Hepatic stellate cell (primary cell): ENCODE measurements around the gene MAD1L1.
"Not testable (repeated sequence)": the region's sequence is repeated elsewhere in the genome, so short reads cannot be mapped to it uniquely, and the experiment has no call there.

Experiments used
- DNase-seq: peaks from one replicate; pipeline ENCODE4 v3.0.0; 2011; ENCODE audit warnings: low spot score

The MAD1L1 gene

GRCh38 chr7:1875392-1876199, 357.1 kb downstream of the MAD1L1 start:
- DNase-seq: not testable (repeated sequence)

- DNase-seq: not testable (repeated sequence)
These were observed 358.0 kb downstream of the MAD1L1 start for GRCh38 chr7:1874590-1875391.

DNA sequence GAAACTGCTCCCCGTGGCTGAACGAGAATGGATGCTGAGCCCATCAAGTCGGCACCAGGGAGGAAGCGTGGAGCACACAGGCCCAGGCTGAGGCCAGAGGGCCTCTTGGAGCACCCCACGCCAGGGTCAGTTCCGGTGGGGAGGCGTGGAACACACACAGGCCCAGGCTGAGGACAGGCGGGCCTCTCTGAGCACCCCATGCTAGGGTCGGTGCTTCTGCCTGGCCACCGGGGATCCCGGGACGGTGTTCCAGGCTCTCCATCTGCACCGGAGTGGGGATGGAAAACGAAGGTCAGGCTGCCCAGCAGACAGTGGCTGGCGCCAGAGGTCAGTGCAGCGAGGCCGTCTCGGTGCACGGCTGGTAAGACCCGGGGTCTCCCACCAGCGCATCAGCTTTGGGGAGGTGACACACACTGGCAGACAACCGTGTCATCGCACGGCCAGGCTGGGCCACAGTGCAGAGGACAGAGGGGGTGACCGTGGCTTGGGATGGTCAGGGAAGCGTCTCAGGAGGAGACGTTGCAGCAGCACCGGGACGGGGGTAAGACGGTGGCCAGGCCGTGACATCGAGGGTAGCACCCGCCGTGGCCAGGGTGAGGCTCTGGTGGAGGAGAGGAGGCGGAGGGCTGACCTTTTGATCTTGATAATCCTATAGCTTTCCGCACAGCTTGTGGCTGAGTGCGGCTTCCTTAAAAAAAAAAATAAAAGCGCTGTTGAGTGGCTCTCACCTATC, 358.7 kb downstream of the MAD1L1 start:
- DNase-seq: no peak

DNA sequence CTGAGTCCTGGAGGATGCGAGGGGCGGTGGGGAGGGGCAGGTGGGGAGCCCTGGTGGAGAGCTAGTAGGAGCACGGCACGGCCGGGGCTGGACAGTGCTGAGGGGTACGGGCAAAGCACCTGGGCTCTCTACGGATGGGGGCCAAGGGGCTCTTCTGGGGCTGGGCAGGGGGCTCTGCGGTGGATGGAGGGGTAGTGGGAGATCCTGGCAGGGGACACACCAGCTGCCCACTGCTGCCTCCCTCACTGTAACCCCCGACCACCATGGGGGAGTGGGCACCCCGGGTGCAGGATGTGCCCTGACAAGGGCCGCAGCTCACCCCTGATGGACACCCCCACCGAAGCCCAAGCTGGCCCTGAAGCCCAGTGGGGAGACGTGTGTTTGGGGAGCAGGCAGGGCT, 359.3 kb downstream of the MAD1L1 start:
- no peak for DNase-seq

DNA sequence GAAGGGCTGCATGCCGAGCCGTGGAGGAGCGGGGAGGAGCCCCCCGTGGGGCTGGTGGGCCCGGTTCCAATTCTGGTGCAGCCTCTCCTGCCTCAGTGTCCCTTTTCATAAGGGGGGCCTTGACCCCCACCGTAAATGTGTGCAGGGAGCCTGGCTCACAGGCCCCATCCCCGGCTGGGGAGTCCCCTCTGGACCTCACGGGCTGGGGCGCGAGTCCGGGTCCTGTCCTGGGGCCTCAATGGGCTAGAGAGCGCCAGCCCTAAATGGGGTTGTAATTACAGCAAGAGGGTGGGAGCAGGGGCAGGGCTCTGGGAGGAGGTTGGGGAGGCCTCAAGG, 359.7 kb downstream of the MAD1L1 start:
- no peak for DNase-seq

- no peak for DNase-seq
These were observed 360.3 kb downstream of the MAD1L1 start for GRCh38 chr7:1872191-1873069.

GRCh38 chr7:1869452-1870130, 363.2 kb downstream of the MAD1L1 start:
- DNase-seq: no peak

DNA sequence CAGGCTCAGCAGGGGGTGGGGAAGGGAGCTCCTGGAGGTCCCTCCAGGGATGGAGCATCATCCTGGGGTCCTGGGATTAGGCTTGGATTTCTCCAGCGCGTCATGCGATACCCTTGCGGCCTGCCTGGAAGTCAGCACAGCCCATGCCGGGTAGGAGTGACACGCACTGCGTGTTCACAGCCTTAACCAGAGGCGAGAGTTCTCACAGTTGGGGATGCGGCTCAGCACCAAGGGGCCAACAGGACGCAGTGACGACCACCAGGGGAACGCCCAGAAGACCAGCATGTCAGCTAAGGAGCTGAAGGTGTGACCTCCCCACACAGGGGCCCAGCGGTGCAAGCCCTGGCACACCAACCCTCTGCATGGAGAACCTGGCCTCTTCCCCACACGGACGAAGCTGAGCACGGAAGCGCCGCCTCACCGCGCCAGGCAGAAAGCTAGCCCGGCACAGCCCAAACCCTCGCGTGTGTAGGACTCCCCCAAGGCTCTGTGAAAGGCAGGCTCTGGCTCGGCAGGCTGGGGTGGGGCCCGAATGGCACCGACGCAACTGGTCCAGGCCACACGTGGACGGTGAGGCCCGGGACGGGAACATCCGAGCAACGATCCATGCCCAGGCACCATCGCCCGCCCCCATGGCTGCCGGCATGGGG, 364.1 kb downstream of the MAD1L1 start:
- no peak for DNase-seq

GRCh38 chr7:1867370-1868260, 365.1 kb downstream of the MAD1L1 start:
- DNase-seq: no peak

DNA sequence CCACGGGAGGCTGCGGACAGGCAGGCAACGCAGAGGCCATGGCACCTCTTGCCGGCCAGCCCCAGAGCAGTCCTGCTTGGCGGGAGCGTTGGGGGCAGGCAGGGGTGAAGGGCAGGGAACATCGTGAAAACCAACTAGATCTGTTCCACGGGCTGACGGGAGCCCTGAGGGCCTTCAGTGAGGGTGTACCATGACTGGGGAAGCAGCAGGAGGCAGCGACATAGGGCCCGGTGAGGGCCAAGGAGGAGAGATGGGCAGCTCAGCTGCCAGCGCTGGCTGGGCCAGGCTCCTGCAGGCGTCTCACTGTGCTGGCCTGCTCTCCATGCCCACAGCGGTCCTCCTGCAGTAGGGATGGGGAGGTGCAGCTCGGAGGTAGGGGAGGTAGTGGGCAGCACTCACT, 366.1 kb downstream of the MAD1L1 start:
- no peak for DNase-seq

DNA sequence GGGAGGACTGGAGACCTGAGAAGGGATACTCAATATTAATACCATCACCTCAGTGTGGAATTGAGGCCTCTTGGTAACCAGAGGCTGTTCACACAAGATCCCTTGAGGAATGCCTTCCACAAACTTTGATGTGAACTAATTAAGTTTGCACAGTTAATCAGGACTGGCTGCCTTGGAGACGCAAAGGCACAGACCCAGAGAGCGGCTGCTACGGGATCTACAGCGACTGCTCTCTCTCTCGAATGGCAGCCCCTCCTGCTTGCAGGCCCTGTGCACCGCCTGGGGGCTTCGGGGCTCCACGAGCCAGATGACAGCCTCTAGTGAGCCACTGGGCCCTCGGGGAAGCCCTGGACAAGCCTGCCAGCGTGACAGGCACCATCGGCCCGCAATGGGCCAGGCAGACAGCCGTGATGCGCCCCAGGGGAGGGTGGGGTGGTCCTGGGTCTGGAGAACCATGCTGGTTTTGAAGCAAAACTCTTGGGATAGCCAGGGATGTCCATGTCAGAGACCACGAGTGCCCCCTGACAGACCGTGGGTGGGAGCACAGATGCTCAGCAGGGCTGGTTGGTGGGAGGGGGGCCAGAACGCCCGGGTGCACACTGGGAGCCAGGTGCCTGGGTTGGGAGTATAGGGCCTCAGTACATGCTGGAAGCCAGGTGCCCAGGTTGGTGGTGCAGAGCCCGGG, 367.0 kb downstream of the MAD1L1 start:
- DNase-seq: no peak

GRCh38 chr7:1865000-1865555, 367.7 kb downstream of the MAD1L1 start:
- DNase-seq: no peak

GRCh38 chr7:1864161-1864940, 368.4 kb downstream of the MAD1L1 start:
- no peak for DNase-seq

DNA sequence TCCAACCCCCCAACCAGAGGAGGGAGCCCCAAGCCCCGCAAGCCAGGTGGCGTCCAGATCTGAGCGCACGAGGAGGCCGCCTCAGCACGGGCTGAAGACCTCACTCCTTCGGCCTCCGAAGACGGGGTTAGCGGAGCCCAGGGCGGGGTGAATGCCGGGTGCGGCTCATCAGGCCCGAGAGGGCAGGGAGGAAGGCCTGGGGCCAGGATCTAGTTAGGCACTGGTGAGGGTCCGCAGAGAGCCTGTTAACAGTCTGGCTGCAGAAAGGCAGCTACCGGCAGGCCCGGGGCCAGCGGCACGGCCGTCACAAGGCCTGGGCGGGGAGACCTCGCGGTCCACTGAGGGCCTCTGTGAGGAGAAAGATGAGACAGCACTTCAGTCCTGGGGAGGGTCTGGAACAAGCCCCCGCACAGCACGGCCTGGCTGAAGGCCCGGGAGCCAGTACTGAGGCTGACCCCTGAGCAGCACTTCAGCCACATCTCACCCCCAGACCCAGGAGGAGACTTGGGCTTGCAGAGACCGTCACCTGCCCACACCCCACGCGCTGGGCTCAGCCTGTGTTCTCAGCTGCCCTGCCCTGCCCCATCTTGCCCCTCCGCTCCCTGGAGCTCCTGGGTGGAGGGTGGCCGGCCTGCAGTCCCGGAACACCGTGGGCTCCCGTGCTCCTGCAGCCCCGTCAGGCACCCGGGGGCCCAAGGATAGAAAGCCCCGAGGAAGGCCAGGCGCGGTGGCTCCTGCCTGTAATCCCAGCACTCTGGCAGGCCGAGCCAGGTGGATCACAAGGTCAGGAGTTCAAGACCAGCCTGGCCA, 369.4 kb downstream of the MAD1L1 start:
- no peak for DNase-seq

- no peak for DNase-seq
These were observed 370.2 kb downstream of the MAD1L1 start for GRCh38 chr7:1862560-1862959.

DNA sequence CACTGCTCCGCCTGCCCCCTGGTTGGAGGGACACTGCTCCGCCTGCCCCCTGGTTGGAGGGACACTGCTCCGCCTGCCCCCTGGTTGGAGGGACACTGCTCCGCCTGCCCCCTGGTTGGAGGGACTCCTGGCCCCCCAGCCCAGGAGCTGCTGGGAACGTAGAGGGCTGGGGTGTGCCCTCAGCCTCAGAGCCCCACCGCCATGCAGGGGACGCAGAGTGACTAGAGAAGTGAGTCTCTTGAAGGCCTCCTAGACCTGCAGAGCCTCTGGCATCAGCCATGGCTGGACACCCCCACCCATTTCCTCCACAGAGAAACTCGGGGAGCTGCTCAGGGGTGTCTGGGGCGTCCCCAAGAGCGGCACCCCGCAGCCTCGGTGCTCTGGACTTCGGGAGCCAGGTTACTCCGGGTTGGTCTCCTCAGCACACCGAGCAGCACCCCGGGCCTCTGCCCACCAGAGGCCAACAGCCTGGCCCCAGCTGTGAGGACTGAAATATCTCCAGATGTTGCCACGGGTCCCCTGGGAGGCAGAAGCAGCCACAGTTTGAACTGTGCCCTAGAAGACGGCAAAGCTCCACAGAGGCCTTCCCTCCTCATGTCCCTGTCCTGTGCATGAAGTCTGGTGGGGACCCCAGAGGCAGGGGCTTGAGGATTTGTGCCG, 370.8 kb downstream of the MAD1L1 start:
- DNase-seq: no peak
